Activated naive CD4-positive, alpha-beta T cell treated with anti-CD3 and anti-CD28 coated beads for 36 hours (primary cell): Measurements from ENCODE around the gene TSC22D2. TPM values are rescaled to one million over a fixed set of nuclear protein-coding genes. Genes with fewer than 3 reads are reported as not detected.

Experiments
- CTCF ChIA-PET: fragments of 350-600 bp; sonication (Branson Sonifier 250); formaldehyde crosslinking; loops from one replicate; lab custom pipeline; 2021; ENCODE audit warnings: antibody characterized with exemption; lab: Charles Lee
- DNase-seq: peaks from one replicate; pipeline ENCODE4 v3.0.0-alpha.2; 2020
- H3K27ac Mint-ChIP-seq: one replicate; pipeline ENCODE4 v1.8.0; 2021; ENCODE audit warnings: mild to moderate bottlenecking, mixed read lengths
- H3K27me3 Mint-ChIP-seq: one replicate; pipeline ENCODE4 v1.8.0; 2021; ENCODE audit warnings: low read depth, mixed read lengths
- H3K36me3 Mint-ChIP-seq: one replicate; pipeline ENCODE4 v1.8.0; 2021; ENCODE audit warnings: low read depth, mixed read lengths
- H3K4me1 Mint-ChIP-seq: one replicate; pipeline ENCODE4 v1.8.0; 2021; ENCODE audit warnings: low read depth, mixed read lengths
- H3K4me3 Mint-ChIP-seq: one replicate; pipeline ENCODE4 v1.8.0; 2021; ENCODE audit warnings: mild to moderate bottlenecking, moderate library complexity, mixed read lengths
- H3K9me3 Mint-ChIP-seq: one replicate; pipeline ENCODE4 v1.8.0; 2021; ENCODE audit warnings: mixed read lengths
- intact Hi-C: fragments of 100-400 bp; cut with micrococcal nuclease; formaldehyde crosslinking; loops from one replicate; pipeline ENCODE4 v1.15.1; 2023
- total RNA-seq, 2 experiments: library from RNA; stranded (reverse); gene quantifications; one replicate each; pipeline ENCODE4 v1.2.3, GENCODE V29; 2021

TSC22D2 gene
- total RNA-seq, 2 experiments from 2014 or later, result 13.0 to 13.7 TPM

DNA sequence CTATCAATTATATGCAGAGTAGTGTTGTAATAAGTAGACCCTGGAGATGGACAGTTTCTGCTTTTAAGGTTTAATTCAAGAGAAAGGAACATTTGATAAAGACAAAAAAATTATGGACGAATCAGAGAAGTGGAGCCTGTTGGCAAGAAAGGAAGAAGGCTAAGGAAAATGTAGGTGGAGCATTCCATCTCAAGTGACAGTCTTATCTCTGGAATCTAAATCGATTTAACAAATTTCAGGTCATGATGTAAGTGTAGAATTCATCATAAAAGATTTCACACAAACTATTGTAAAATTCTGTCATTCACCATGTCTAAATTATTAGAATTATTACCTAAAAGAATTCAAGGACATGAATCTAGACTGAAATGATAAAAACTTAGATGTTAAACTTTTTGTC is 36.3 kb downstream of the TSC22D2 start:
- Mint-ChIP-seq H3K27ac (no peak overlapping the region), H3K9me3 (no peaks in the 10 kb centered on the region), H3K4me1 (peaks cover 33% of the 10 kb centered on the region), H3K27me3 (no peaks in the 10 kb centered on the region), H3K36me3 (peaks cover 14% of the 10 kb centered on the region), H3K4me3 (no peak overlapping the region)
- no peak for DNase-seq
- intact Hi-C loops, result loop anchor here (5.0 kb wide), 1 partner anchor 43 kb away; no protein-coding TSS in a partner anchor
- CTCF ChIA-PET, result no interaction called here

DNA sequence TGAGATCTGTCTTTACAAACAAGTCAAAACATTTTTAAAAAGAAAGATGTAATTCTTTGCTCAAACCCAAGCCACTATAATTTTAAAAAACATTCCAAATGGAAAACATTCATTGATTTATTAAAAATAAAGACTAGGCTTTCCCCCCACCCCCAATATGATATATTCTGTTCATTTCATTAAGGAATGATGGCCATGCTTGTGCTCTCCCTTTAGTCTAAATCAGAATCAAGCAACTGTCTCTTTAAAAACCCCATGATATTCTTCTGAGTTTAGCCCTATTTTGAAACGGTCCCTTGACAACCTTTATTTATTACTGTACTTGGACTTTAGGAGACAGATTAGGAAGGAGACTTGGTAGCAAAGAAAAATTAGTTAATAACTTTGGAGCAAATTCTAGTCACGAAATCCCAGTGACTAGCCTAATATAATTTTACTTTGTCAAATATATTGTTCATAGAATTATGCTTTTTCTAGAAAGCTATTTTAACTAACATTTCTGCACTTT is 38.4 kb downstream of the TSC22D2 start:
- H3K4me1 Mint-ChIP-seq, result peaks cover 36% of the 10 kb centered on the region
- intact Hi-C loops, result no loop called here
- no peaks in the 10 kb centered on the region for H3K27me3 Mint-ChIP-seq
- H3K9me3 Mint-ChIP-seq, result no peaks in the 10 kb centered on the region
- no peak overlapping the region for H3K27ac Mint-ChIP-seq
- no peak overlapping the region for H3K4me3 Mint-ChIP-seq
- DNase-seq, result no peak
- H3K36me3 Mint-ChIP-seq, result peaks cover 9% of the 10 kb centered on the region
- CTCF ChIA-PET, result no interaction called here

DNA sequence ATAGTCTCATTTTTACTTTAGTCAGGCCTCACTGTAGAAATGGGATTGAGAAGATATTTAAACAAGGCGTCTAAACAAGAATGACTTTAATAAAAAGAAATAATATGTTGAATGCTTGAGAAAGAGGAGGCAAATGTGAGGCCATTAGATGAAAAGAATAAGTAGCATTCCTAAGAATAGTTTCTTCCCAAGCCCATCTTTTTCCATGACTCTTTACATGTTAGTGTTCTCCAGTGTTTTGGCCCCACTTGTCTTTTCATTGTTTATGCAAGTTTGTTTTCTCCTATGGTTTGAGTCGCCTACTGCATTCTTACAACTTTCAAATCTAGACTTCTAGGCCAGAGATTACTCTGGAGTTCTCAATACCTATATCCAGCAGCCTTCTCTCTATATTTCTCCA is 39.0 kb downstream of the TSC22D2 start:
- DNase-seq, result no peak
- Mint-ChIP-seq H3K9me3 (no peaks in the 10 kb centered on the region), H3K4me1 (peaks cover 36% of the 10 kb centered on the region), H3K27me3 (no peaks in the 10 kb centered on the region), H3K27ac (no peak overlapping the region), H3K36me3 (peaks cover 5% of the 10 kb centered on the region), H3K4me3 (no peak overlapping the region)
- CTCF ChIA-PET, result no interaction called here
- intact Hi-C loops, result no loop called here

DNA sequence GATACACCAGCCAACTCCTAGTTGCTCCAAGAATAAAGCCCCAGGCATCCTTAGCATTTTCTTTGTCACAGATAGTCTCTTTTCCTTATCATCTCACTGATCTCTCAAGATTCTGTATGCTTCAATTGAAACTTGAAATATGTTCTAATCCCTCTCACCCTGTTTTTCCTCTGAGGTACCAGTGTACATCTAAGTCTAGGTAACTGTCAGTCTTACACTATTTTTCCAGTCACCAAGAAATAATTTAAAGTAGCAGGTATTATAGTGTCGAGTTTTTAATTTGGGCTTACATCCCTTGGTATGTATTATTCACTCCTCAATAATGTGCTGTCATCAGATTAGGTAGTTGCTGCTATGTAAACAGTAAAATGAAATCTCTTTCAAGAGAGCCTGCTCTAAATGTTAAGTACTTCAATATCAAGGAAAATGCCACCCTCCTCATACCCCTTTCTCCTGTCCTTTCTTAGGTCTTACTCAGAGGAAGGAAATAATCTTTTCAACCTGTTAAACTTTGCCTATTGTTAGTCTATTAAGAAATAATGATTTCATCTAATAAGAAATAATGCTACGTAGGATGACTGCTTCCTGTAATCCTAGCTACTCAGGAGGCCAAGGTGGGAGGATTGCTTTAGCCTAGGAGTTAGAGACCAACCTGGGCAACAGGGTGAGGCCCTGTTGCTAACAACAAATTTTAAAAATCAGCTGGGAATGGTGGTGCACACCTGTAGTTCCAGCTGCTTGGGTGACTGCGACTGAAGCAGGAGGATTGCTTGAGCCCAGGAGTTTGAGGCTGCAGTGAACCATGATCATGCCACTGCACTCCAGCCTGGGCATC is 39.8 kb downstream of the TSC22D2 start:
- H3K36me3 Mint-ChIP-seq, result peaks cover 4% of the 10 kb centered on the region
- H3K27ac Mint-ChIP-seq, result no peak overlapping the region
- CTCF ChIA-PET, result no interaction called here
- H3K4me1 Mint-ChIP-seq, result peaks cover 33% of the 10 kb centered on the region
- H3K4me3 Mint-ChIP-seq, result no peak overlapping the region
- no peaks in the 10 kb centered on the region for H3K9me3 Mint-ChIP-seq
- no peak for DNase-seq
- no peaks in the 10 kb centered on the region for H3K27me3 Mint-ChIP-seq
- intact Hi-C loops, result no loop called here

DNA sequence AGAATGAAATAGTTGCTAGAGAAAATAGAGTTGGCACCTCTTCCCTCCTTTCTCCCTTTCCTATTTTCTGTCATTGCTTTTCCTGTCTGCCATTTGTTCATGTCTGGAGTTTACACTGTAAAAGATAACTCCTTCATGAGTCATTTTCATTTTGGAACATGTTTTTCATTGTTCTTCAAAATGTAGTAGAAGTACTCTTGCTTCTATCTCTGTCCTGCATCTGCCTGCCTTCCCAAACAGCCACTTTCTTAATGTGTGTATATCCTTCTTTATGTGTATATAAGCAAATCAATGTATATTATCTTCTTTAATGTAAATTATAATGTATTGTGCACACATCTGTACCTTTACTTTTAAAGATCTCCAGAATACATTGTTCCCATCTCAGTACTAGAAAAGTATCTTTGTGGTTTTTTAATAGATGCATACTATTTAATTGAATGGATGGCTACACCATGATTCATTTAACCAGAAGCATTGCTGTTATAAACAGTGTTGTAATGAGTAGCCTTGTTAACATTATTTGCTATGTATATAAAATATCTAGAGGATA is 41.1 kb downstream of the TSC22D2 start:
- H3K4me1 Mint-ChIP-seq, result peaks cover 29% of the 10 kb centered on the region
- intact Hi-C loops, result no loop called here
- no peak overlapping the region for H3K4me3 Mint-ChIP-seq
- no peak for DNase-seq
- no peaks in the 10 kb centered on the region for H3K9me3 Mint-ChIP-seq
- CTCF ChIA-PET, result no interaction called here
- peaks cover 2% of the 10 kb centered on the region for H3K36me3 Mint-ChIP-seq
- no peaks in the 10 kb centered on the region for H3K27me3 Mint-ChIP-seq
- H3K27ac Mint-ChIP-seq, result no peak overlapping the region

DNA sequence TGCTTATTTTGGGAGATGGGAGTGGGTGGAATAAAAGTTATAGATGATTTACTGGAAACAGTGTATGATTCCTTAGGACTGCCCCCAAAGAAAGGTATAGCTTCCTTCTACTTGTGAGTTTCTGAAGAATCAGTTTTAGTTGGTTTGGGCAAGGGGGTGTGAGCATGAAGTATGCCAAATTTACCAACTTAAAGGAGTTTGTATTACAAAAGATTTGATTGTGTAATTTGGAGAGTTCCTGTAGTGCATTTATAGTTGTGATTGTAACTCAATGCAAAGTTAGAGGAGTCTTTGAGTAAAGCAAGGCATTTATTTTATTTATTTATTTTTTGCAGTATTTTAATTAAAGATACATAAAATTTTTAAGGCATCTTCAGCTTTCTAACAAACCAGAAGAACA is 42.8 kb downstream of the TSC22D2 start:
- Mint-ChIP-seq H3K27ac (no peak overlapping the region), H3K9me3 (no peaks in the 10 kb centered on the region), H3K4me3 (no peak overlapping the region), H3K27me3 (no peaks in the 10 kb centered on the region), H3K4me1 (peaks cover 29% of the 10 kb centered on the region), H3K36me3 (peaks cover 1% of the 10 kb centered on the region)
- DNase-seq, result no peak
- CTCF ChIA-PET, result interaction anchor here (0.9 kb wide), 1 partner anchor 154 kb away, joined by 3 read pairs; no protein-coding TSS in a partner anchor
- intact Hi-C loops, result no loop called here

DNA sequence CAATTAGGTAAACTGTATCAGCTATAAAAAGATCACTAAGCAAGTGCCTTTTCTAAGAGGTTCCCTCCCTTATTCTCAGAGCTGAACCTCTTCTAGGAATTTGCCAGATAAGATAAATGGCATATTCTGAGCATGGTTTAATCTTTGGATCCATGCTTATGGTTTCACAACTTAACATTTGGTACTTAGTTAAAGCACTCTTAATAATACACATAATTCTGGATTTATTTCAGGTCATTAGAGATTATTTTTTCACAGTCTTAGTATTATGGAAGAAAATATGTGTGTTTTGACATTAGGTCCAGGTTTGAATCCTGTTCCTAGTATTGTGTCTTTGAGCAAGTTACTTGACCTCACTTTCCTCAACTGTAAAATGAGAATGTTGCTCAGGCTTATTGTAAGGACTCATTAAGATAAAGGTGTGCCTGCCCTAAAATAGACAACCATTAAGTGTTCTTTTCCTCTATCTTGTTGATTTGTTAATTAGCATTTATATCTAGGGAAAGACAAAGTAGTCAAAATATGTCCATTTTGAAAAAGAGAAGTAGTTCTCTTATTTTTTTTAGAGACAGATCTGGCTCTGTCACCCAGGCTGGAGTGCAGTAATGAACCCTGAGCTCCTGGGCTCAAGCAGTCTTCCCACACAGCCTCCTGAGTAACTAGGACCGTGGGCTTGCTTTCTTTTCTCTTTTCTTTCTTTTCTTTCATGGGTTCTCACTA is 43.4 kb downstream of the TSC22D2 start:
- H3K9me3 Mint-ChIP-seq, result no peaks in the 10 kb centered on the region
- no peak for DNase-seq
- peaks cover 1% of the 10 kb centered on the region for H3K36me3 Mint-ChIP-seq
- no peaks in the 10 kb centered on the region for H3K27me3 Mint-ChIP-seq
- H3K27ac Mint-ChIP-seq, result no peak overlapping the region
- intact Hi-C loops, result no loop called here
- CTCF ChIA-PET, result no interaction called here
- peaks cover 25% of the 10 kb centered on the region for H3K4me1 Mint-ChIP-seq
- no peak overlapping the region for H3K4me3 Mint-ChIP-seq

DNA sequence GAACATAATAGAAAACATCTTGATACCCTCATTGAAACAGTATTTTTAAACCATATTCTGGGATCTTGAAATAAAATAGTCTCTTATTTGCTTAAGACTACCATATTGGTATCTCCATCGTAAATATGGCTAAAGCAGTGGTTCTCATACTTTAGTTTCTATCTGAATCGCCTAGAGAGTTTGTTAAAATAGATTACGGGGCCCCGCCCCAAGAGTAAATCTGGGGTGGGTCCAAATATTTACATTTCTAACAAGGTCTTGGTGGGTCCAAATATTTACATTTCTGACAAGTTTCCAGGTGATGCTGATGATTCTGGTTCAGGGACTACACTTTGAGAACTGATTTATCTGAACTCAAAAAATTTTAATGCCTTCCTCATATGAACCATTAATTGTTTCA is 45.3 kb downstream of the TSC22D2 start:
- Mint-ChIP-seq H3K27ac (no peak overlapping the region), H3K27me3 (no peaks in the 10 kb centered on the region), H3K4me1 (peaks cover 12% of the 10 kb centered on the region), H3K36me3 (peaks cover 8% of the 10 kb centered on the region), H3K9me3 (no peaks in the 10 kb centered on the region), H3K4me3 (no peak overlapping the region)
- CTCF ChIA-PET, result no interaction called here
- intact Hi-C loops, result no loop called here
- no peak for DNase-seq

DNA sequence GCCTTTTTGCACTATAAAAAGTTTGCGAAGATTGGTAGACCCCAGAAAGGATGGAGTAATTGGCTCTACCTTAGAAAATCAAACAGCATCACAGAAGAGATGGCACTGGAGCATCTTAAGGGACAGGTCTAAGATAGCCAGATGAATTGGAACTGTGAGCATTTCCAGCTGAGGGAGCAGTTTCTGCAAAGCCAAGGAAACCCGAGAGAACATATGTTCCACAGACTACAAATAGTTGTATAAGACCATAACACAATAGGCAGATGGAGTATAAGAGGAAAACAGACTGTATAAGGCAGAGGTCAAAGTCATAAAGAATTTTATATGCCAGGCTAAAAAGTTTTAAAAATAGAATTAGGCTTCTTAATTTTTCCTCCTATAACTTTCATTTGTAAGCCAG is 46.0 kb downstream of the TSC22D2 start:
- Mint-ChIP-seq H3K4me1 (peaks cover 9% of the 10 kb centered on the region), H3K27me3 (no peaks in the 10 kb centered on the region), H3K36me3 (peaks cover 13% of the 10 kb centered on the region), H3K4me3 (no peak overlapping the region), H3K9me3 (no peaks in the 10 kb centered on the region), H3K27ac (no peak overlapping the region)
- CTCF ChIA-PET, result no interaction called here
- DNase-seq, result no peak
- intact Hi-C loops, result no loop called here

DNA sequence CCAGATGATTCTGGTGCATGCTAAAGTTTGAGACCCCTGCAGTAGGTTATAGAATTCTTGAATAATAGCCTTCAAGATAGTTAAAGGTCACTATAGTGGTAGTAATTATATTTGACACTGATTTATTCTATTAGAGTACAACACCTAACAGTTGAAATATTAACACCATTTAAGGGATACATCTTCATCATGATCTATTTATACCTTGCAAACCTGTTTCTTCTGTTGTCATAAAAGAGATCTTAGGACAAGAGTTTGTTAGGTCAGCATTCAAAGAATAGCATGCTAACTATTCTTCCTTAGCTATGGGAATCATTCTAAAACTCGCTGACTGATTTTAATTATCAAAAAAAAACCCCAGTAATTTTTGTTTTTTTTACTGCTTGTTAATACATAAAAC is 46.5 kb downstream of the TSC22D2 start:
- CTCF ChIA-PET, result no interaction called here
- H3K36me3 Mint-ChIP-seq, result peaks cover 16% of the 10 kb centered on the region
- no peaks in the 10 kb centered on the region for H3K27me3 Mint-ChIP-seq
- no peak overlapping the region for H3K27ac Mint-ChIP-seq
- H3K4me3 Mint-ChIP-seq, result no peak overlapping the region
- no peak for DNase-seq
- intact Hi-C loops, result no loop called here
- peaks cover 4% of the 10 kb centered on the region for H3K4me1 Mint-ChIP-seq
- H3K9me3 Mint-ChIP-seq, result no peaks in the 10 kb centered on the region

DNA sequence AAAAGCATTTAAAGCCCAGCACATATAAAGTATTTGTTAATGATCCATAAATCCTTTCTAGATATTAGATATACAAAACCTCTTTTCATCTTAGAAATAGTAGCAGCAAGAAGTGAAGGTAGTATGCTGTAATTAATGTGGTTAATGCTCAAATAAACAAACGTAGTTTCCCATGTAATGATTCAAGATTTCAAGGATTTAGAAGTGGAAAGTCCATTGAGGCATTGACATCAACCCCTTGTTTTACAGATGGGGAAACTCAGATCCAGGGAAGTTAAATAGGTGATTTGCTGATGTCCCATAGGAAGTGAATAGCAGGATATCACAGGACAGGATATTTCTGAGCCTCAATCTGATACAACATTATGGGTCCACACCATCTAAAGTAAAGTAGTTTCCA is 47.2 kb downstream of the TSC22D2 start:
- Mint-ChIP-seq H3K27me3 (no peaks in the 10 kb centered on the region), H3K36me3 (peaks cover 16% of the 10 kb centered on the region), H3K27ac (no peak overlapping the region), H3K4me1 (peaks cover 4% of the 10 kb centered on the region), H3K9me3 (no peaks in the 10 kb centered on the region), H3K4me3 (no peak overlapping the region)
- DNase-seq, result no peak
- CTCF ChIA-PET, result no interaction called here
- intact Hi-C loops, result no loop called here

DNA sequence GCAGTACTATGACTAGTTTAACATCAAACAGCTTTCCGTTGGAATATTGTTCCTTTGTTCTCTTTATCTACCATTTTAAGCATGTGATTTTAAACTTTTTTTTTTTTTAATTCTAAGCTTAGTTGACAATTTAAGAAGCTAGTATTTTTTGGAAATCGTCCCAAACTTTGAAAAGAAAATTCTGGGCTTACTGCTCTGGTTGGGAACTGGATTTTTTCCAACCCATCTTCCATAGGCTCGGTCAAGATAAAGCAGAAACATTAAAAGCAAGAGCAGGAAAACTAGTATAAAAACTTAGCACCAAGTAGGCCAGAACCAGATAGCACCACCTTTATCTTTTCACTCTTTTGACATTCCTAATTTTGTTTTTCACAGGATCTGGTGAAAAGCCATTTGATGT is 49.9 kb downstream of the TSC22D2 start:
- no peak for DNase-seq
- intact Hi-C loops, result no loop called here
- CTCF ChIA-PET, result no interaction called here
- H3K4me3 Mint-ChIP-seq, result no peak overlapping the region
- H3K36me3 Mint-ChIP-seq, result peaks cover 15% of the 10 kb centered on the region
- H3K27me3 Mint-ChIP-seq, result no peaks in the 10 kb centered on the region
- no peak overlapping the region for H3K27ac Mint-ChIP-seq
- H3K4me1 Mint-ChIP-seq, result no peaks in the 10 kb centered on the region
- no peaks in the 10 kb centered on the region for H3K9me3 Mint-ChIP-seq
